Ovary (tissue), 3 donors: Measurements from ENCODE around the gene APBA2.

Experiments
- CTCF ChIP-seq, 3 donors: fragments of 450-650 bp in 2 of 3; fragments of 200-600 bp in 1 of 3; IDR thresholded peaks; one replicate each; pipeline versions ENCODE4 v1.5.1 to v1.8.0; 2016 to 2022; ENCODE audit warnings: antibody characterized with exemption in 3 of 3, mild to moderate bottlenecking in 1 of 3
- EP300 ChIP-seq: sonication (generic); formaldehyde crosslinking; IDR thresholded peaks from one replicate; pipeline ENCODE4 v1.6.1; 2017; ENCODE audit warnings: antibody characterized with exemption
- POLR2A ChIP-seq: fragments of 450-650 bp; IDR thresholded peaks from one replicate; pipeline ENCODE4 v1.6.1; 2017; ENCODE audit warnings: antibody characterized with exemption, mild to moderate bottlenecking, moderate library complexity
- donor health status: DM: no; HTN: no; CAD: no.

DNA sequence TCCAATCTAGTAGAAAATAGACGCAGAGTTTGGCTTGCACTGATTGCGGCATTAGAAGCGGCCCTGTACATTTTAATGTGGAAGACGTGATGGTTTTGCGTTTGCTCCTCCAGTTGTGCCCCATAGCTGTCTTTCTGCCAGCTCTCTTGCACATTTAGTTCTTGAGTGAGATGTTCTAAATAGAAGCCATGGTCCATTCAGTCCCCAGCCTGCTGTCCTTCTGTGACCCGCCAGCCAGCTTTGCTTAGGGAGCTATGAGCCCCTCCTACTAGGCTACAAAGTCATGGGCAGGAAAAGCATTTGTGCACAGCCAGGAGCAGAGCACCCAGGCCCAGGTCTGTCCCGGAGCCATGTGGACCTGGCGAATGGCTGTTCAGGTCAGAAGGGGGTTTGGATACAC lies 50.3 kb downstream of the APBA2 start:
- TF ChIP-seq EP300 (no peak), CTCF (IDR thresholded peaks at IDR 0.05) (no peak), POLR2A (no peak)
